ENCODE data around the gene SPEG.

DNA sequence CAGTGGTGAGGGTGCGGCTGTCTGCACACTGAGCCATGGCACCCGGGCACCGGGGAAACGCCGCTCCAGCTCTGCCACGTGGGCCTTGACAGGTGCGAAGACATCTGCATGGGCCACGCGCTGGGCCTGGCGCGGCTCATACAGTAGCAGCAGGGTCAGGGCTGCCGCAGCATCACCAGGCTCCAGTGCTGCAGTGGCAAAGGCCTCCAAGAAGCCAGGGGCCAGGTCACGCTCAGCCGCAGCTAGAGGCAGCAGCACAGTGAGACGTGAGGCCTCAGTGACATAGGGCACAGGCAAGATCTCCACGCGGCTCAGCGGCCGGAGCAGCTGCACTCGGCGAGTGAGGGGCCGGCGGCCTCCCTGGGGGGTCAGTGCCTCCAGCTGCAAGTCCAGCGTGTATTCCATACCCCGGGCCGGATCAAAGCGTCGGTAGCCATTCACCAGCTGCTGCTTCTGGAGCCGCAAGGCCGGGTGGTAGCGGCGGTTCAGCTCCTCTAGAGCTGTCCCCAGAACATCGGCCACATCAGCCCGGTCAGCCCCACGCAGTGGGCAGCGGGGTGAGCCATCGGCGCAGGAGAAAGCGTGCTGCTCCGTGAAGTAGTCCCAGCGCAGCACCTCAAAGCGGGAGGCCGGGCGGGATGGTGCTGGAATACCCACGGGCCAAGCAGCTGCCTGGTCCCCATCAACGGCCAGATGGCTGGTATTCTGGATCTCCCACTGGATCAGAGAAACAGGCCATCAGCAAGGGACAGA is 105.5 kb downstream of the SPEG start:
- TF ChIP-seq, protein P1, sequence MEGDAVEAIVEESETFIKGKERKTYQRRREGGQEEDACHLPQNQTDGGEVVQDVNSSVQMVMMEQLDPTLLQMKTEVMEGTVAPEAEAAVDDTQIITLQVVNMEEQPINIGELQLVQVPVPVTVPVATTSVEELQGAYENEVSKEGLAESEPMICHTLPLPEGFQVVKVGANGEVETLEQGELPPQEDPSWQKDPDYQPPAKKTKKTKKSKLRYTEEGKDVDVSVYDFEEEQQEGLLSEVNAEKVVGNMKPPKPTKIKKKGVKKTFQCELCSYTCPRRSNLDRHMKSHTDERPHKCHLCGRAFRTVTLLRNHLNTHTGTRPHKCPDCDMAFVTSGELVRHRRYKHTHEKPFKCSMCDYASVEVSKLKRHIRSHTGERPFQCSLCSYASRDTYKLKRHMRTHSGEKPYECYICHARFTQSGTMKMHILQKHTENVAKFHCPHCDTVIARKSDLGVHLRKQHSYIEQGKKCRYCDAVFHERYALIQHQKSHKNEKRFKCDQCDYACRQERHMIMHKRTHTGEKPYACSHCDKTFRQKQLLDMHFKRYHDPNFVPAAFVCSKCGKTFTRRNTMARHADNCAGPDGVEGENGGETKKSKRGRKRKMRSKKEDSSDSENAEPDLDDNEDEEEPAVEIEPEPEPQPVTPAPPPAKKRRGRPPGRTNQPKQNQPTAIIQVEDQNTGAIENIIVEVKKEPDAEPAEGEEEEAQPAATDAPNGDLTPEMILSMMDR (IDR thresholded peaks at IDR 0.05) = no peak
- TF ChIP-seq POLR2A (IDR thresholded peaks at IDR 0.05) = no peak

All from prostate gland (tissue), 2 donors.